Measurements from ENCODE around the gene TIMP3.

GRCh38 chr22:32876516-32876915 is 75.0 kb downstream of the TIMP3 start:
- TF ChIP-seq CTCF (IDR thresholded peaks at IDR 0.05) (no peak), POLR2A (IDR thresholded peaks at IDR 0.05) (no peak)

Measured in Peyer's patch (tissue), 4 donors.